K562 (cell line): Measurements from ENCODE around the gene SH3RF1. TPM values are rescaled to one million over a fixed set of nuclear protein-coding genes. Genes with fewer than 3 reads are reported as not detected.
A peak's percentile ranks its signal among the peaks of the same experiment; 100 is the strongest.

Experiments
- ATAC-seq: fragments of 200-7000 bp; cut with Tn5 transposase; 3 replicates; pipeline ENCODE4 v1.9.1; 2020; ENCODE audit warnings: moderate library complexity
- BruUV-seq: library from RNA; stranded (reverse); fragments of 400-500 nt; replicated peaks from 2 replicates; lab custom pipeline; 2021; lab: Mats Ljungman, UMichigan
- CTCF ChIA-PET: fragments of 300-600 bp; formaldehyde crosslinking; extraction: SDS; loops from one replicate; lab custom pipeline; 2021; ENCODE audit warnings: low intra/inter-chr PET ratio; lab: Yijun Ruan, JAX
- POLR2A ChIA-PET: fragments of 300-600, 350-650 bp; sonication (Branson Sonifier 250); formaldehyde crosslinking; extraction: SDS; loops from one replicate; lab custom pipeline; 2021; ENCODE audit warnings: antibody characterized with exemption, inconsistent platforms; lab: Yijun Ruan, JAX
- DNase-seq, 4 experiments: peaks; one replicate each; pipeline versions ENCODE4 v3.0.0 to v3.0.0-alpha.2; 2011 to 2018; ENCODE audit warnings: low spot score in 3 of 4, mixed read lengths in 3 of 4; ENCODE audit errors: extremely low read depth in 1 of 4
- FAIRE-seq: peaks from 2 replicates; lab custom pipeline; 2011; peaks lifted over from hg19 to GRCh38; lab: Jason Lieb, UNC
- H2AFZ ChIP-seq: 2 replicates; pipeline ENCODE4 v1.6.0; 2011; ENCODE audit warnings: low read depth, low read length, control low read depth, inconsistent platforms
- H3K27ac ChIP-seq: fragments of 200-600 bp; 3 replicates; pipeline ENCODE4 v1.8.0; 2011; ENCODE audit warnings: low read depth, mild to moderate bottlenecking, control low read depth, inconsistent platforms, low read length, moderate library complexity, mixed read lengths; ENCODE audit errors: extremely low read depth
- H3K27me3 ChIP-seq, 2 experiments: fragments of 300-600 bp in 1 of 2; 2 replicates in 1 of 2; 3 replicates in 1 of 2; pipeline versions ENCODE4 v1.6.0 to v1.8.0; 2011; ENCODE audit warnings: inconsistent platforms in 2 of 2, low read length in 2 of 2, mild to moderate bottlenecking in 1 of 2, mixed read lengths in 1 of 2, moderate library complexity in 1 of 2; ENCODE audit not compliant: control insufficient read depth in 2 of 2, insufficient read depth in 2 of 2
- H3K36me3 ChIP-seq: fragments of 300-600 bp; 3 replicates; pipeline ENCODE4 v1.8.0; 2011; ENCODE audit warnings: mild to moderate bottlenecking, low read length, inconsistent platforms; ENCODE audit not compliant: control insufficient read depth, insufficient read depth
- H3K4me1 ChIP-seq, 2 experiments: fragments of 200-600 bp in 1 of 2; replicated peaks in 1 of 2; 2 replicates in 1 of 2; 3 replicates in 1 of 2; pipeline versions ENCODE4 v1.5.1 to v1.8.0; 2011; ENCODE audit warnings: inconsistent platforms in 2 of 2, low read length in 2 of 2, mild to moderate bottlenecking in 1 of 2, mixed read lengths in 1 of 2, moderate library complexity in 1 of 2; ENCODE audit not compliant: control insufficient read depth in 2 of 2, insufficient read depth in 2 of 2
- H3K4me2 ChIP-seq: 2 replicates; pipeline ENCODE4 v1.6.1; 2011; ENCODE audit warnings: low read length, control low read depth, inconsistent platforms, mixed read lengths; ENCODE audit not compliant: insufficient read depth
- H3K4me3 ChIP-seq: fragments of 200-600 bp; sonication (generic), shearing (Covaris generic); 2 replicates; pipeline ENCODE4 v1.5.1; 2016; ENCODE audit warnings: control low read depth, inconsistent platforms
- H3K79me2 ChIP-seq: fragments of 200-600 bp; 3 replicates; pipeline ENCODE4 v1.8.0; 2011; ENCODE audit warnings: low read length, inconsistent platforms; ENCODE audit not compliant: control insufficient read depth, insufficient read depth
- H3K9ac ChIP-seq, 2 experiments: 2 replicates each; pipeline versions ENCODE4 v1.6.0 to v1.6.1; 2011; ENCODE audit warnings: low read depth in 2 of 2, low read length in 2 of 2, control low read depth in 1 of 2, inconsistent platforms in 1 of 2, mild to moderate bottlenecking in 1 of 2, mixed read lengths in 1 of 2; ENCODE audit not compliant: insufficient read depth in 1 of 2
- H3K9me1 ChIP-seq: one replicate; pipeline ENCODE4 v1.6.0; 2011; ENCODE audit warnings: inconsistent platforms, mild to moderate bottlenecking, low read length, moderate library complexity; ENCODE audit not compliant: control insufficient read depth, insufficient read depth
- H3K9me3 ChIP-seq: replicated peaks from 2 replicates; pipeline ENCODE4 v1.5.1; 2011; ENCODE audit warnings: low read depth, low read length, inconsistent platforms; ENCODE audit not compliant: control insufficient read depth, insufficient read depth
- H4K20me1 ChIP-seq: replicated peaks from 2 replicates; pipeline ENCODE4 v1.6.1; 2011; ENCODE audit warnings: low read length, inconsistent platforms, mixed read lengths; ENCODE audit not compliant: control insufficient read depth, insufficient read depth
- EHMT2 ChIP-seq: fragments of 450-650 bp; IDR thresholded peaks from 2 replicates; pipeline ENCODE4 v1.6.1; 2018; ENCODE audit warnings: antibody characterized with exemption
- FOSL1 ChIP-seq: fragments of 200-800 bp; sonication (Bioruptor generic); conservative IDR thresholded peaks from 2 replicates; pipeline ENCODE4 v1.6.1; 2016; ENCODE audit warnings: missing genetic modification characterization, missing compliant biosample characterization
- FOXK1 ChIP-seq: sonication (generic); formaldehyde crosslinking; IDR thresholded peaks from 2 replicates; pipeline ENCODE4 v1.8.0; 2022; ENCODE audit warnings: missing genetic modification reagents, mild to moderate bottlenecking, borderline replicate concordance
- GABPB1 ChIP-seq: sonication (generic); formaldehyde crosslinking; IDR thresholded peaks from 2 replicates; pipeline ENCODE4 v1.8.0; 2022; ENCODE audit warnings: mild to moderate bottlenecking, missing genetic modification reagents
- HNRNPLL ChIP-seq: fragments of 200-400 bp; formaldehyde crosslinking; IDR thresholded peaks from 2 replicates; pipeline ENCODE4 v1.6.1; 2017; ENCODE audit warnings: low read length, low read depth, mild to moderate bottlenecking; ENCODE audit not compliant: poor library complexity, severe bottlenecking
- HNRNPUL1 ChIP-seq: fragments of 200-400 bp; formaldehyde crosslinking; IDR thresholded peaks from 2 replicates; pipeline ENCODE4 v1.6.1; 2017; ENCODE audit warnings: low read length
- PHTF2 ChIP-seq: fragments of 250-450 bp; sonication (Bioruptor Pico); IDR thresholded peaks from 2 replicates; pipeline ENCODE4 v1.5.0; 2021; ENCODE audit warnings: mild to moderate bottlenecking
- SIRT6 ChIP-seq: IDR thresholded peaks from one replicate; pipeline ENCODE4 v1.6.1; 2012; ENCODE audit warnings: low read depth, mild to moderate bottlenecking, control low read depth, inconsistent platforms, low read length, moderate library complexity
- SMC3 ChIP-seq: conservative IDR thresholded peaks from 2 replicates; pipeline ENCODE4 v1.6.1; 2011; ENCODE audit warnings: low read depth, low read length, improper control_type of control experiment; ENCODE audit not compliant: insufficient read depth
- ZNF778 ChIP-seq: fragments of 450-650 bp; formaldehyde crosslinking; IDR thresholded peaks from 2 replicates; pipeline ENCODE4 v1.4.0; 2020; ENCODE audit warnings: mild to moderate bottlenecking, moderate library complexity
- WGBS: fragments of 100-300 bp; shearing (Covaris generic); methylation state at CpG from one replicate; pipeline ENCODE4 v1.1.6; 2016; ENCODE audit warnings: low coverage, mixed read lengths; ENCODE audit not compliant: insufficient coverage; ENCODE audit errors: missing lambda C conversion rate; 5-methylcytosine and 5-hydroxymethylcytosine counted together
- in situ Hi-C: fragments of 300-500 bp; cut with MboI; formaldehyde crosslinking; loops from 4 replicates; pipeline ENCODE4 v1.15.0; 2018; ENCODE audit warnings: inconsistent platforms, mixed read lengths
- intact Hi-C: fragments of 100-400 bp; cut with micrococcal nuclease; formaldehyde crosslinking; loops from 2 replicates; pipeline ENCODE4 v1.14.2; 2022
- polyA plus RNA-seq, 8 experiments: library from polyadenylated mRNA; depleted of rRNA in 4 of 8; stranded (reverse) in 5 of 8; unstranded in 3 of 8; fragments of >200 nt; fragmentation: Nextera tagmentation in 2 of 8; fragmentation: Illumina TruSeq in 1 of 8; extraction: Ambion mirVana in 2 of 8; extraction: Trizol in 1 of 8; gene quantifications; 2 replicates each; pipeline versions ENCODE4 v1.2.1 to v1.2.3, GENCODE V29; 2011 to 2014; ENCODE audit warnings: inconsistent platforms in 1 of 8, missing spikeins in 1 of 8
- total RNA-seq, 7 experiments: library from RNA; depleted of rRNA in 6 of 7; stranded (reverse); fragments of >200 nt in 6 of 7; fragmentation: Illumina TruSeq in 2 of 7; extraction: Trizol in 2 of 7; gene quantifications; 2 replicates each; pipeline versions ENCODE4 v1.2.1 to v1.2.3, GENCODE V29; 2011 to 2021; ENCODE audit warnings: low replicate concordance in 1 of 7
- TF ChIP-seq, protein P1 (sequence below), 2 experiments: IDR thresholded peaks; 2 replicates each; pipeline ENCODE4 v1.6.1; 2011; ENCODE audit warnings: borderline replicate concordance in 1 of 2, control low read depth in 1 of 2, low read depth in 1 of 2, low read length in 1 of 2, mild to moderate bottlenecking in 1 of 2, mixed read lengths in 1 of 2, moderate library complexity in 1 of 2; ENCODE audit not compliant: insufficient read depth in 1 of 2, insufficient read length in 1 of 2, poor library complexity in 1 of 2, severe bottlenecking in 1 of 2; ENCODE audit errors: extremely low read depth in 1 of 2
- TF ChIP-seq, protein P2 (sequence below): sonication (generic); formaldehyde crosslinking; IDR thresholded peaks from 2 replicates; pipeline ENCODE4 v1.8.0; 2023; ENCODE audit warnings: mild to moderate bottlenecking, missing genetic modification reagents

The SH3RF1 gene
- total and polyA plus RNA-seq, 9 of the 15 experiments (the other 6 are each of a cell fraction or from before 2014, with no cell fraction given) = 0.04 to 0.16 (median 0.11) TPM; not detected in 6

DNA sequence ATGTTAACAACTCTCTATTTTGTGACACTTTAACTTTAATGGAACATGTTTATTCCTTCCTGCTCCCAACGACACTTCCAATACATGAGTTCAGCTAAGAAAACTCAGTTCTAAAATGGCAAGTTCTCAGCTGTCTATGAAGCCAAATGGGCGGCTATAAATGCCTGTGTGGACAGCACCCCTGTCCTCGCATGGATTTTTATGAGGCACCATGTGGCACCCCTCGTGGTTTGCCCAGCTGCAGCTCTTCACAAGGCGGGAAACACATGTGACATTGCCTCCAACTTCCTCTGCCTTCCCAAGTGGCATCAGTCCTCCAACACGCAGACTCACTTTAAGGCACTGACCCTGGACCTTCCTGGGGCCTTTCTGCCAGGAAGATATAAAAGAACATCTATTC lies 48.0 kb downstream of the SH3RF1 start:
- Histone ChIP-seq H3K9ac (no peak overlapping the region), H3K4me2 (no peak overlapping the region), H2AFZ (no peak overlapping the region), H3K79me2 (no peaks in the 10 kb centered on the region), H3K9me1 (no peaks in the 10 kb centered on the region), H3K4me1 (no peaks in the 10 kb centered on the region), H3K27me3 (no peaks in the 10 kb centered on the region), H3K4me3 (no peak overlapping the region), H3K36me3 (no peaks in the 10 kb centered on the region)
- CTCF ChIA-PET = no interaction called here
- 0% methylated on average over 6 of the region's 6 CpGs for WGBS
- in situ Hi-C loops (no loop called here), intact Hi-C loops (no loop called here)
- no peak for DNase-seq
- POLR2A ChIA-PET = no interaction called here
- no TSS peak for BruUV-seq
- no peak for FAIRE-seq
- TF ChIP-seq SMC3 = no peak
- TF ChIP-seq, protein P1, sequence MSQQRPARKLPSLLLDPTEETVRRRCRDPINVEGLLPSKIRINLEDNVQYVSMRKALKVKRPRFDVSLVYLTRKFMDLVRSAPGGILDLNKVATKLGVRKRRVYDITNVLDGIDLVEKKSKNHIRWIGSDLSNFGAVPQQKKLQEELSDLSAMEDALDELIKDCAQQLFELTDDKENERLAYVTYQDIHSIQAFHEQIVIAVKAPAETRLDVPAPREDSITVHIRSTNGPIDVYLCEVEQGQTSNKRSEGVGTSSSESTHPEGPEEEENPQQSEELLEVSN (IDR thresholded peaks at IDR 0.05; ENCODE audit: borderline replicate concordance in 1 of 2, extremely low read depth in 1 of 2, insufficient read depth in 1 of 2, insufficient read length in 1 of 2, low read depth in 1 of 2, low read length in 1 of 2, poor library complexity in 1 of 2, severe bottlenecking in 1 of 2) = peak in 1 of 2 experiments; percentile 22
- TF ChIP-seq, all 486 proteins: peak for 1
- no peak for ATAC-seq
- no peak overlapping the region for H3K27ac ChIP-seq
- no peaks in the 10 kb centered on the region for H4K20me1 ChIP-seq
- no peaks in the 10 kb centered on the region for H3K9me3 ChIP-seq

DNA sequence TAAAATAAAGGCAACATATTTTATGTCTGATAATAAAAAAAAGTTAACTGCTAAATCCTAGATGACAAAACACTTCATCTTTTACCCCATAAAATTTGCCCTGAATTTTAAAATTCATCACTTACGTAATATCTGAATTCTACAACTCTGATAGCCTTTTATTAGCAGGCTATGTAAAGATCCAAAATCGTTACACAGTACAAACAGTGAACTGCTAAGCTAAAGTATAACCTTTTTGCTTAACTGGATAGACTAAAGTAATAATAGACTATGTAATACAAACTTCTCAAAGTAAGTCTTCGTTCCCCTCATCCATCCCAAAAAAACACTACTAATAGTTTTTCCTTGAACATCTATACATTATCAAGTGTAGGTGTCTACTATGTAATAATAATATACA lies 49.1 kb downstream of the SH3RF1 start:
- Histone ChIP-seq H3K4me2 (no peak overlapping the region), H3K9me3 (no peaks in the 10 kb centered on the region), H3K4me3 (no peak overlapping the region), H2AFZ (no peak overlapping the region), H3K27ac (no peak overlapping the region), H3K79me2 (no peaks in the 10 kb centered on the region), H3K4me1 (no peaks in the 10 kb centered on the region), H3K27me3 (no peaks in the 10 kb centered on the region), H3K9ac (no peak overlapping the region), H4K20me1 (no peaks in the 10 kb centered on the region), H3K9me1 (no peaks in the 10 kb centered on the region), H3K36me3 (no peaks in the 10 kb centered on the region)
- ATAC-seq (no peak), FAIRE-seq (no peak), DNase-seq (no peak)
- in situ Hi-C loops (no loop called here), intact Hi-C loops (no loop called here)
- WGBS = 0% methylated on average over 3 of the region's 3 CpGs
- BruUV-seq = no TSS peak
- POLR2A ChIA-PET = no interaction called here
- CTCF ChIA-PET = no interaction called here
- no peak for TF ChIP-seq FOSL1
- TF ChIP-seq ZNF778 (CRISPR knock-in tag) = no peak
- TF ChIP-seq FOXK1 (CRISPR knock-in tag) = no peak
- TF ChIP-seq EHMT2 = no peak
- no peak for TF ChIP-seq PHTF2
- no peak for TF ChIP-seq HNRNPLL
- no peak for TF ChIP-seq SIRT6
- TF ChIP-seq GABPB1 = no peak
- TF ChIP-seq, protein P2, sequence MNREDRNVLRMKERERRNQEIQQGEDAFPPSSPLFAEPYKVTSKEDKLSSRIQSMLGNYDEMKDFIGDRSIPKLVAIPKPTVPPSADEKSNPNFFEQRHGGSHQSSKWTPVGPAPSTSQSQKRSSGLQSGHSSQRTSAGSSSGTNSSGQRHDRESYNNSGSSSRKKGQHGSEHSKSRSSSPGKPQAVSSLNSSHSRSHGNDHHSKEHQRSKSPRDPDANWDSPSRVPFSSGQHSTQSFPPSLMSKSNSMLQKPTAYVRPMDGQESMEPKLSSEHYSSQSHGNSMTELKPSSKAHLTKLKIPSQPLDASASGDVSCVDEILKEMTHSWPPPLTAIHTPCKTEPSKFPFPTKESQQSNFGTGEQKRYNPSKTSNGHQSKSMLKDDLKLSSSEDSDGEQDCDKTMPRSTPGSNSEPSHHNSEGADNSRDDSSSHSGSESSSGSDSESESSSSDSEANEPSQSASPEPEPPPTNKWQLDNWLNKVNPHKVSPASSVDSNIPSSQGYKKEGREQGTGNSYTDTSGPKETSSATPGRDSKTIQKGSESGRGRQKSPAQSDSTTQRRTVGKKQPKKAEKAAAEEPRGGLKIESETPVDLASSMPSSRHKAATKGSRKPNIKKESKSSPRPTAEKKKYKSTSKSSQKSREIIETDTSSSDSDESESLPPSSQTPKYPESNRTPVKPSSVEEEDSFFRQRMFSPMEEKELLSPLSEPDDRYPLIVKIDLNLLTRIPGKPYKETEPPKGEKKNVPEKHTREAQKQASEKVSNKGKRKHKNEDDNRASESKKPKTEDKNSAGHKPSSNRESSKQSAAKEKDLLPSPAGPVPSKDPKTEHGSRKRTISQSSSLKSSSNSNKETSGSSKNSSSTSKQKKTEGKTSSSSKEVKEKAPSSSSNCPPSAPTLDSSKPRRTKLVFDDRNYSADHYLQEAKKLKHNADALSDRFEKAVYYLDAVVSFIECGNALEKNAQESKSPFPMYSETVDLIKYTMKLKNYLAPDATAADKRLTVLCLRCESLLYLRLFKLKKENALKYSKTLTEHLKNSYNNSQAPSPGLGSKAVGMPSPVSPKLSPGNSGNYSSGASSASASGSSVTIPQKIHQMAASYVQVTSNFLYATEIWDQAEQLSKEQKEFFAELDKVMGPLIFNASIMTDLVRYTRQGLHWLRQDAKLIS (CRISPR knock-in tag) = no peak
- TF ChIP-seq HNRNPUL1 = no peak
